Osteocyte (in vitro differentiated cells): ENCODE measurements around the gene CSMD2. TPM values are rescaled to one million over a fixed set of nuclear protein-coding genes. Genes with fewer than 3 reads are reported as not detected.

Source experiments
- DNase-seq: peaks from one replicate; pipeline ENCODE4 v3.0.0; 2021; ENCODE audit warnings: mixed read lengths; ENCODE audit not compliant: unreplicated experiment; ENCODE audit errors: extremely low spot score
- H3K27ac Mint-ChIP-seq: one replicate; pipeline ENCODE4 v1.8.0; 2021; ENCODE audit warnings: mild to moderate bottlenecking, mixed read lengths; ENCODE audit not compliant: unreplicated experiment
- H3K27me3 Mint-ChIP-seq: one replicate; pipeline ENCODE4 v1.8.0; 2021; ENCODE audit warnings: mixed read lengths; ENCODE audit not compliant: unreplicated experiment
- H3K36me3 Mint-ChIP-seq: one replicate; pipeline ENCODE4 v1.8.0; 2021; ENCODE audit warnings: mixed read lengths; ENCODE audit not compliant: unreplicated experiment
- H3K4me1 Mint-ChIP-seq: one replicate; pipeline ENCODE4 v1.8.0; 2021; ENCODE audit warnings: mixed read lengths; ENCODE audit not compliant: unreplicated experiment
- H3K4me3 Mint-ChIP-seq: one replicate; pipeline ENCODE4 v1.8.0; 2021; ENCODE audit warnings: mild to moderate bottlenecking, moderate library complexity, mixed read lengths; ENCODE audit not compliant: unreplicated experiment
- H3K9me3 Mint-ChIP-seq: one replicate; pipeline ENCODE4 v1.8.0; 2021; ENCODE audit warnings: mixed read lengths; ENCODE audit not compliant: unreplicated experiment
- CTCF ChIP-seq: fragments of 200-600 bp; sonication (generic); IDR thresholded peaks from 2 replicates; pipeline ENCODE4 v1.5.0; 2021; ENCODE audit warnings: antibody characterized with exemption, mild to moderate bottlenecking, moderate library complexity
- total RNA-seq: library from RNA; stranded (reverse); gene quantifications from 2 replicates; pipeline ENCODE4 v1.2.1, GENCODE V29; 2021

The CSMD2 gene
- total RNA-seq, 1 donor from 2014 or later, result not detected

- H3K4me3 Mint-ChIP-seq, result no peak overlapping the region
- no peak for TF ChIP-seq CTCF
- DNase-seq, result no peak
- H3K27me3 Mint-ChIP-seq, result no peaks in the 10 kb centered on the region
- H3K9me3 Mint-ChIP-seq, result peaks cover 33% of the 10 kb centered on the region
- H3K4me1 Mint-ChIP-seq, result no peaks in the 10 kb centered on the region
- no peak overlapping the region for H3K27ac Mint-ChIP-seq
- H3K36me3 Mint-ChIP-seq, result no peaks in the 10 kb centered on the region
Observed at GRCh38 chr1:33797849-33798248, 367.2 kb downstream of the CSMD2 start.

- no peaks in the 10 kb centered on the region for H3K36me3 Mint-ChIP-seq
- TF ChIP-seq CTCF, result no peak
- H3K9me3 Mint-ChIP-seq, result peaks cover 31% of the 10 kb centered on the region
Observed at GRCh38 chr1:33792651-33793050, 372.4 kb downstream of the CSMD2 start.

GRCh38 chr1:33792216-33792615, 372.8 kb downstream of the CSMD2 start:
- Mint-ChIP-seq H3K27ac (no peak overlapping the region), H3K27me3 (no peaks in the 10 kb centered on the region), H3K4me1 (no peaks in the 10 kb centered on the region), H3K9me3 (peaks cover 30% of the 10 kb centered on the region), H3K4me3 (no peak overlapping the region), H3K36me3 (no peaks in the 10 kb centered on the region)
- no peak for TF ChIP-seq CTCF
- DNase-seq, result peak; percentile 68

More at GRCh38 chr1:33792651-33793050, 372.4 kb downstream of the CSMD2 start:
- DNase-seq, result peak; percentile 40
- Mint-ChIP-seq H3K27me3 (no peaks in the 10 kb centered on the region), H3K4me3 (no peak overlapping the region), H3K27ac (no peak overlapping the region), H3K4me1 (no peaks in the 10 kb centered on the region)

- peak; percentile 34 for DNase-seq
- H3K4me1 Mint-ChIP-seq, result no peaks in the 10 kb centered on the region
- H3K9me3 Mint-ChIP-seq, result peaks cover 21% of the 10 kb centered on the region
- H3K4me3 Mint-ChIP-seq, result no peak overlapping the region
- H3K27me3 Mint-ChIP-seq, result no peaks in the 10 kb centered on the region
- TF ChIP-seq CTCF, result no peak
- H3K36me3 Mint-ChIP-seq, result no peaks in the 10 kb centered on the region
- H3K27ac Mint-ChIP-seq, result no peak overlapping the region
Observed at GRCh38 chr1:33791251-33791650, 373.8 kb downstream of the CSMD2 start.

- DNase-seq, result no peak
- Mint-ChIP-seq H3K27ac (no peak overlapping the region), H3K9me3 (peaks cover 17% of the 10 kb centered on the region), H3K4me1 (no peaks in the 10 kb centered on the region), H3K36me3 (no peaks in the 10 kb centered on the region), H3K4me3 (no peak overlapping the region), H3K27me3 (no peaks in the 10 kb centered on the region)
- no peak for TF ChIP-seq CTCF
Observed at GRCh38 chr1:33790577-33790976, 374.5 kb downstream of the CSMD2 start.
